GM18909 (cell line): Measurements from ENCODE around the gene MARVELD2.
A peak's percentile ranks its signal among the peaks of the same experiment; 100 is the strongest.

Experiments
- ATAC-seq: cut with Tn5 transposase; IDR thresholded peaks from one replicate; pipeline ENCODE4 v1.9.1; 2021; ENCODE audit warnings: mild to moderate bottlenecking; ENCODE audit not compliant: unreplicated experiment, poor library complexity

Gene MARVELD2

DNA sequence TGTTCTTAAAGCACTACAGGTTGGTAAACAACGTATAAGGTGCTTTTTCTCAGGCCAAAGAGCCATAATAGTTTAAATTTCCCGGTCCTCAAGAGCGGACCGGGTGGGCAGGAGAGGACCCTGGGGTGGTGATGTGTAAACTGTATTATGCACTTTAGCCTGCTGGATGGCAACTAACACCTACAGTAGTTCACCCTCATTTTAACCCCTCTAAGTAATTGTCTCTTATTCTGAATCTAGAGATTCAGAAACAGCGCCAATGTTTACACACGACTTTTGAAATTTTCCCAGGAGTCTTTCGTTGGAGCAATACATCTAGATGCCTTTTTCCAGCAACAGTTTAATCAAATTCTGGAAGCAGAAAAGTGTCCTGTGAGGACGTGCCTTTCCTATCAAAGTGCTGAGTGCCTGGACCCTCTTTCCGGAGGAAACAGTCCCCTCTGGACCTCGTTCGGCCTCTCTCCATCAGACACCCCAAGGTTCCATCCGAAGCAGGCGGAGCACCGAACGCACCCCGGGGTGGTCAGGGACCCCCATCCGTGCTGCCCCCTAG, 77.0 kb downstream of the MARVELD2 start:
- no peak for ATAC-seq

DNA sequence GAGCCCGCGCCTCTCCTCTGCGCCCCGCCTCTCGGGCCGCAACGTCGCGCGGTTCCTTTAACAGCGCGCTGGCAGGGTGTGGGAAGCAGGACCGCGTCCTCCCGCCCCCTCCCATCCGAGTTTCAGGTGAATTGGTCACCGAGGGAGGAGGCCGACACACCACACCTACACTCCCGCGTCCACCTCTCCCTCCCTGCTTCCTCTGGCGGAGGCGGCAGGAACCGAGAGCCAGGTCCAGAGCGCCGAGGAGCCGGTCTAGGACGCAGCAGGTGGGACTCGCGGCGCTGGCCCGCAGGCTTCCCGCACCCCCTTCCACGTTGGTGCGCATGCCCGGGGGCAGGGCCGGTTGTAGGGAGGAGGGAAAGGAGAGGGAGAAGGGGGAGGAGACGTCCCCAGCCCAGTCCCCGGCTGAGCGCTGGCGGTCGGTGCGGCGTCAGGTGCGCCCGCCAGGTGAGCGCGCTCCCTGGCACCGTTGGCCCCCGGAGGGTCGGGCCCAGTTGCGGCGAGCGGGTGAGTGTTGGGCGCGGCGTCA, 77.5 kb downstream of the MARVELD2 start, which contains the start of gene OCLN:
Gene OCLN (plus strand): TSS at position 400 of the 532 bp plus-strand sequence. CDS start 11,455 bp downstream, outside the sequence.
- ATAC-seq = peak; percentile 48

DNA sequence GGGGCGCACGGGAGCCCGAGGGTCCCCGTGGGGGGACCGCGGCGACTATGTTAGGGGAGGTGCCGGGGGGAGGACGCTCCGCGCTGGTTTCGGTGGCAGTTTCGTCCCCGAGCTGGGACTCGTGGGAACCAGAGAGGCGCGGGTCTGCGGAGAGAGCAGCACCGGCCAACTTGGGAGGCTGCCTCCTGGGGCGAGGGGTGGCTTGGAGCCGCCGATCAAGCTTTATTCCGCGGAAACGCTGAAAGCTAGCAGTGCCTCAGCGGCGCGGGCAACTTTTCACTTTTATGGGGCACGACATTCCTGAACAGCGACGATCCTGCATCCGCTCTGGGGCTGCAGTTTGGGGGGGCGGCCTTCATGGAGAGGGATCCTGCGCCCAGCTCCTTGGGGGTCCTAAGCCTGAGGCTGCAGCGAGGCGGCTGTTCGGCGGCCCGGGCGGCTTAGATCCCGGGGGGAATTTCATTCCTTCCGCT, 78.0 kb downstream of the MARVELD2 start:
- ATAC-seq = peak; percentile 50

DNA sequence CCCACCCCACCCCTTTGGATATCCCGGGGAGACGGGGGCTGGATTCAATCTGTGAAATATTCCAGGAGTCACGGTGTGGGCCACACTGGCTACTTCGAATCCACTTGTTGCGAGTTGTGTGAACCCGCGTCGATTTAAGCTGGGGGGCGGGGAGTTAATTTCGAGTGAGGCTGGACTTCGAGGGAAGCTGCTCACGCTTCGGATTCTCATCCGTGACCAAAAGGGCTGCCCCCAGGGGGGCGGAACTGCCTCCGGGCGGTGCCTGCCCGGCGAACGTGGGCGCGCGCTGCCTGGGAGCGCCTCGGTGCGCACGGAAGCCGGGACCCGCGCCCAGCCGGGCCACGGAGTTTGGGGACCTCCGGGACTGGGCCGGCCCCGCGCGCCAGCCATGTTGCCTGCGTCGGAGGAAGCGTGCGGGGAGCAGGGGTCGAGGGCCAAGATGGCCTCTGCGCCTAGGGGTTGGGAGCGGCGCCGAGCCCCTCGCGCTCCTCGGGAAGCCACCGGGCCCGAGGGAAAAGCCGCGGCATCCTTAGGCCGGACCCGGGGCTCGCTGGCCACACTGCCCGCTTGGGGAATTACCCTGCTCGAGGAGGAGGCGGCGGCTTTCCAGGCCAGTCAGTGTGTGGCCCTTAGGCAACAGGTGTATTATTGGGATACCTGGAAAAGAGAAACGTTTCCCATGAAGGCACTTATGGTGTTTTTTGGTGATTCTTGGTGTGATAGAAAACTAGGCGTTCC, 78.6 kb downstream of the MARVELD2 start:
- ATAC-seq = no peak
